Stomach (tissue), 4 donors: Measurements from ENCODE around the gene CALR.

Experiments used
- CTCF ChIP-seq, 7 experiments: fragments of 450-650 bp in 4 of 7; fragments of 200-600 bp in 3 of 7; sonication (generic) in 3 of 7; IDR thresholded peaks; one replicate each; pipeline ENCODE4 v1.5.1; 2016 to 2019; ENCODE audit warnings: antibody characterized with exemption in 7 of 7, control low read depth in 2 of 7, mild to moderate bottlenecking in 1 of 7
- EP300 ChIP-seq: sonication (generic); formaldehyde crosslinking; IDR thresholded peaks from one replicate; pipeline ENCODE4 v1.6.1; 2017; ENCODE audit warnings: antibody characterized with exemption
- POLR2AphosphoS5 ChIP-seq, 3 donors: sonication (generic); formaldehyde crosslinking; IDR thresholded peaks; one replicate each; pipeline ENCODE4 v1.6.1; 2016; ENCODE audit warnings: antibody characterized with exemption in 3 of 3

GRCh38 chr19:12953138-12953798 is 14.9 kb downstream of the CALR start:
- no peak for TF ChIP-seq CTCF (IDR thresholded peaks at IDR 0.05)
- no peak for TF ChIP-seq EP300
- no peak for TF ChIP-seq POLR2AphosphoS5 (IDR thresholded peaks at IDR 0.05)
